HL-60 (cell line): ENCODE results near the gene TPCN1.

ENCODE experiments used
- DNase-seq, 2 experiments: peaks; one replicate each; pipeline ENCODE4 v3.0.0-alpha.2; 2010 to 2020; ENCODE audit warnings: low read depth in 1 of 2, low spot score in 1 of 2
- H3K27ac ChIP-seq: fragments of 250-450 bp; sonication (Bioruptor Pico); replicated peaks from 2 replicates; pipeline ENCODE4 v1.5.1; 2020; ENCODE audit warnings: mild to moderate bottlenecking, moderate library complexity
- H3K27me3 ChIP-seq: fragments of 250-450 bp; sonication (Bioruptor Pico); 2 replicates; pipeline ENCODE4 v1.5.1; 2021; ENCODE audit warnings: mild to moderate bottlenecking, moderate library complexity; ENCODE audit not compliant: insufficient read depth, poor library complexity, severe bottlenecking
- H3K4me3 ChIP-seq: replicated peaks from 2 replicates; pipeline ENCODE4 v1.5.1; 2011; ENCODE audit warnings: mild to moderate bottlenecking, control low read depth, low read length; ENCODE audit not compliant: insufficient read depth
- CTCF ChIP-seq: IDR thresholded peaks from one replicate; pipeline ENCODE4 v1.5.1; 2011; ENCODE audit warnings: low read length, control low read depth, inconsistent platforms; ENCODE audit not compliant: insufficient read depth
- GABPA ChIP-seq: IDR thresholded peaks from 2 replicates; pipeline ENCODE4 v1.6.1; 2012; ENCODE audit warnings: low read depth
- POLR2AphosphoS5 ChIP-seq: IDR thresholded peaks from 2 replicates; pipeline ENCODE4 v1.6.1; 2012; ENCODE audit warnings: low read depth
- REST ChIP-seq: IDR thresholded peaks from 2 replicates; pipeline ENCODE4 v1.6.1; 2012; ENCODE audit warnings: low read depth; ENCODE audit not compliant: insufficient replicate concordance
- SPI1 ChIP-seq: IDR thresholded peaks from 2 replicates; pipeline ENCODE4 v1.6.1; 2012; ENCODE audit warnings: low read depth, mild to moderate bottlenecking, borderline replicate concordance

Gene TPCN1

GRCh38 chr12:113239288-113239771, 18.1 kb downstream of the TPCN1 start:
- Histone ChIP-seq H3K27ac (no peak overlapping the region), H3K4me3 (no peak overlapping the region), H3K27me3 (no peaks in the 10 kb centered on the region)
- no peak for DNase-seq
- TF ChIP-seq POLR2AphosphoS5 (no peak), CTCF (no peak), SPI1 (no peak), REST (no peak), GABPA (no peak)

GRCh38 chr12:113239811-113240331, 18.6 kb downstream of the TPCN1 start:
- no peak for DNase-seq
- TF ChIP-seq REST: no peak
- H3K27me3 ChIP-seq: no peaks in the 10 kb centered on the region
- no peak overlapping the region for H3K27ac ChIP-seq
- no peak overlapping the region for H3K4me3 ChIP-seq

- no peak for DNase-seq
- Histone ChIP-seq H3K27me3 (no peaks in the 10 kb centered on the region), H3K4me3 (no peak overlapping the region), H3K27ac (peak overlapping the region; percentile 67)
- TF ChIP-seq REST: no peak
- no peak for TF ChIP-seq SPI1
- TF ChIP-seq CTCF: no peak
- no peak for TF ChIP-seq GABPA
These were observed 19.1 kb downstream of the TPCN1 start for GRCh38 chr12:113240395-113240794.
